IPS DF 19.7 (cell line): ENCODE measurements around the gene ASB1.

ENCODE experiments used
- DNase-seq: peaks from one replicate; pipeline ENCODE4 v3.0.0-alpha.2; 2013; ENCODE audit warnings: low read depth, low spot score

The ASB1 gene

GRCh38 chr2:238493880-238494572 lies 67.3 kb downstream of the ASB1 start:
- no peak for DNase-seq

DNA sequence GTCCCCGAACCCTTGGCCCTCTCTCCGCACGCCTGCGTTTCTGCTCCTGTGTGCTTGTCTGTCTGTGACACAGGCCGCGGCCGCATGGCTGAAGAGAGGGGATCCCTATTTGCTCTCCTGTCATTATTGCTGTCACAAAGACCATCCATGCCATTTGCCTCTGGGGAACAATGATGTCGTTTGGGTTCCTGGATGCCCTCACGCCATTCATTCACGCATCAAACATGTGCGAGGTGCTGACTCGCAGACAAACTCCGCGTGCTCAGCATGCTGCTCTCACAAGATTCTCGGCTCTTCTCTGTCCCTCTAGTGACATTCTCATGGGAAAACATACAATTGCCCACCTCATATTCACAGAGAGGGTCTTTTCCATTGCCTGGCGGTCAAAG lies 67.8 kb downstream of the ASB1 start:
- DNase-seq = no peak

GRCh38 chr2:238495422-238495821 lies 68.7 kb downstream of the ASB1 start:
- DNase-seq = no peak

- no peak for DNase-seq
These were observed 70.3 kb downstream of the ASB1 start for GRCh38 chr2:238496756-238497609.

DNA sequence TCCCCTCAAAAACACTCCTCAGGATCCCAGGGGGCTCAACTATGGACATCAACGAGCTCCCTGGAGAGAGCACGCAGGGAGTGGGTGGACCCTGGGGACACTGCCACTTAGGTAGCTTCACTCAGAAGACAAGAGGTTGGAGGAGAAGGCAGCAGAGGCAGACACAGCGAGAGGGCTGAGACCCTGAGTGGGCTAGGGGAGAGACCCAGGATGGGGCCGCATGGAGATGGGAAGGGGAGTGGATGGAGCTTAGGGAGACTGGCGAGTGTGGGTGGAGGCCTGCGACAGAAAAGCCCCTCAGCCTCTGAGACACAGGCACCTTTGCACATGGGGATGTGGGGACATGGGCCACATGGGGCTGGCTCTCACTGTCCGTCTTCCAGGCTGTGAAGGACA lies 70.9 kb downstream of the ASB1 start:
- no peak for DNase-seq

DNA sequence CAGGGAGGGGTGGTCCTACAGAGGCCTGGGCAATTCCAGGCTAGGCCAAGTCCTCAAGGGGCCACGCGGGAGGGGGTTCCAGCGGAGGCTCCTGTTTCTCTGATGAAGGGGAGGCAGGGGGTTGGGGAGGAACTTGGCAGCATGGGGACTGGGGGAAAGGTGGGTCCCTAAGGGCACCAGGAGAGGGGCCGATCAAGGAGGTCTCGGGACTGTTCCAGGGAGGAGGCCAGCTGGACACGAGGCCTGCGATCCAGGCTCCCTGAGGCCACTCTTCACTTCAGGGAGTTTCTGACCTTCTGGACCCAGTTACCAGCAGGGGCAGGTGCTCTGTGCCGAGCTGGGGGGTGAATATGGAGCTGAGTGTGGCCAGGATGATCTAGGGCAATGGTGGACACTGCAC lies 71.5 kb downstream of the ASB1 start:
- no peak for DNase-seq

DNA sequence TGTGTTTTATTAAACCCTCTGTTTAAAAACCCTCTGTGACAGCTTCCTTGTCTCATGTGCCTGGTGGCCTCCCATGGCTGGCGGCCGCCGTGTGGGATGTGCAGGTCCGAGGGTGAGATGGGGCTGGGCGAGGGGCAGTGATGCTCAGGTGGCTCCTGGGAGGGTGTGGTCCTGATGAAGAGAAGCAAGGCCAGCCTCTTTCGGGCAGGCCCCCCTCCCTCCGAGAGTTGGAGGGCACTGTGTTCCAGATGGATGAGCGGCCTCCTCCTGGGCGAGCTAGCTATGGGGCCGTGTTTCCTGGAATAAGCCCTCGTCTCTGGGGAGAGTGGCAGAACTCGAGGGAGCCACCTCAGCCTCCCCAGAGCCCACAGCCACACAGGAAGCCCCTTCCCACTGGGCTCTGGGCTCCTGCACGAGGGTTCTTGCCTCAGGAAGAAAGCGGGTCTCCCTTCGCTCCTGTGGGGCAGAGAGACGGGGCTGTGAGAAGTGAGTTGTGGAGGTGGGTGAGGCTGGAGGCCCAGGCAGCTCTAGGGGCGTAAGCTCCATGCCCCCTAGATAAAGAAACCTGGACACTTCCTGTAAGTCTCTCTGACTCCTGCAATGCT lies 72.1 kb downstream of the ASB1 start:
- DNase-seq = no peak

DNA sequence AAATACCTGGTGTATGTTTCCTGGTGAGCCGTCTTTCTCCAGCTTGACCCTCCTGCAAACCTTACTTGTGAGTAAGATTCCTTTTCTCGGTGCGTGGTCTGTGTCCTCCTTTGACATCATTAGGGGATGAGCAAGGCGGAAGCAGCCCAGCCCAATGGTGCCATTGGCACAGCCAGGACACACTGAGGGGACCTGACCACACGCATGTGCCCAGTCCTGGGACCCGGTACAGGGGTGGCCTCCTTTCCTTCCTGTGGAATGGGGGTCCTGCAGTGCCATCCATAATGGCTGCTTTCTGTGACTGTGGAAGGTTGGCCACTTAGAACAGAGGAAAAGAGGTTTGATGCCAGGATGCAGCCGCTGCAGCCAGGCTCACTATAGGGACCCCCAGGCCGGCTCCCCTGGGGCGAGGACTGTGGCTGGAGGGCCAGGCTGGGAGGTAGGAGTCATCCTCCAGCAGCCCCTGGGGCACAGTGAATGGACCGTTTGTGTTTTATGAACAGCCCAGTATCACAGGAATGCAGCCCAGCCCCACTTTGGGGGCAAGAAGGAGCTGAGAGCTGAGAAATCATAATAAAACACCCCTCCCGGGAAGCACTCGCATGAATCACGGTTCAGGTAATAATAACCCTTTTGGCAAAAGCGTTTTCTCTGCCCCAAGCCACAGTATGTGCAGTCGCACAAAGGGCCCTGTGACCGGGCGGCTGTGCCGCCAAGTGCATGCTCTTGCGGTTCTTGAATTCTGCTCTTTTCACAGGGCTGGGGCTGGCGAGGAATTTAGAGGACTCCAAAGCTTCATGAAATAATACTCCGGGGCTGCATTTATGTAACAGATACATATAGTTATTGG lies 73.2 kb downstream of the ASB1 start:
- no peak for DNase-seq

DNA sequence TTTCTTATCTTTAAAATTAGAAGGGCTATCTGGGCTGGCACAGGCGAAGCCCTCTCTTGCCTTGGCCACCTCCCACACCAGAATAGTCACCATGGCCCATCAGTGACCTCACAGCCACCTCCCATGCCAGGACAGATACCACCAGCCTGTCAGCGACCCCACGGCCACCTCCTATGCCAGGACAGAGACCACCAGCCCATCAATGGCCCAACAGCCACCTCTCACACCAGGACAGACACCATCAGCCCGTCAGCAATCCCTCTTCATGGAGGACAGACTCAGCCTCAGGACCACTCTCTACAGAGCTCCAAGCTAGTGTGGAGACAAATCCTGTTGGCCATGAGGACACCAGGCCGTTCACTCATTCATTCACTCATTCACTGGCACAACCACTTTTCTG lies 74.6 kb downstream of the ASB1 start:
- DNase-seq = no peak
